Measurements from ENCODE around the gene ZMYND19.

DNA sequence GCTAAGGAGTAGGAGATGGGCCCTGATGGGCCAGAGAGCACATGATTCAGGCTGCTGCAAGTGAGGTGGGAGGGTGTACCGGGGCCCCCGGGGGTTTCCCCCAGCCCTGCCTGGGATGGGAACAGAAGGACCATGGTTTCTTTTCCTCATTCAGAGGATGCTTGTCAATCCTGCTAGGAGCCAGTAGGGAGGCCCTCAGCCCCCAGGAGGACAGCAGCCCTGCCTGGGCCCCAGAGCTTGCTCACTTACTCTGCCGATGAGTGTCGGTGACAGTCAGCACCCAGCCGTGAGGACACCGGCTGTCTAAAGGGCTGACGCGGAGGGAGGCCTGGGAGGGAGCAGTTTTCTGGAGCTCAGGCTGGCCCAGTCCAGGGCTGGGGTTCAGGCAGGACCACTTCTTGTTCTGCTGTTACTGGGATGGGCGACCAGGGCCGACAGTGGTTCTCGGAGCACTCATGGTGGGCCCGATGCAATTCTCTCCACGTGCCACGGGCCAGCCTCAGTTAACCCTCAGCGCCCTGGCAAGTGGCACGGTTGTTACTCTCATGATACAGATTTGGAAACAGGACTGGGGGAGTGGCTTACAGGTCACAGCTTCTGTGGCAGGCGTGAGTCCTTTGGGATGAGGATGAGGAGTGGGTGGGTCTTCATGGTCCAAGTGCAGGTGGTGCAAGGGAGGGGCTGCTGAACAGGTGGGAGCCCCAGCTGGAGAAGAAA is 17.0 kb upstream of the ZMYND19 start:
- TF ChIP-seq CTCF (IDR thresholded peaks at IDR 0.05) (no peak), POLR2AphosphoS5 (IDR thresholded peaks at IDR 0.05; ENCODE audit: insufficient read depth in 1 of 2, low read depth in 1 of 2) (no peak)
